Measurements from ENCODE around the gene HBG1. TPM values are rescaled to one million over a fixed set of nuclear protein-coding genes. Genes with fewer than 3 reads are reported as not detected.
"Not testable (repeated sequence)": the region's sequence is repeated elsewhere in the genome, so short reads cannot be mapped to it uniquely, and the experiment has no call there.

HBG1 gene
- total RNA-seq, 1 donor from 2014 or later = not detected

DNA sequence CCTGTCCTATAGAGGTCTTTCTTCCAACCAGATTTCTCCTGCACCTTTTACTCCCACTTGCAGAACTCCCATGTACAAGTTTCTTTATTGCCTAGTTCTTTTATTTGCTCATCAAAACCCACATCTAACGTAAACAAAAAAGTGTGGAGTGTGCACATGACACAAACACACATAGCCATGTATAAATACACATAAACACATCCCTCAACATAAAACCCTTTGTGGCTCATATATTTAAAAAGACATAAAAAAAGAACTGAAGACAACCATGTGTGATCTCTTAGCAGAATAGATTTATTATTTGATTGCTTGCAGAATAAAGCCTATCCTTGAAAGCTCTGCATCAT, 3.2 kb upstream of the HBG1 start:
- TF ChIP-seq, protein P1, sequence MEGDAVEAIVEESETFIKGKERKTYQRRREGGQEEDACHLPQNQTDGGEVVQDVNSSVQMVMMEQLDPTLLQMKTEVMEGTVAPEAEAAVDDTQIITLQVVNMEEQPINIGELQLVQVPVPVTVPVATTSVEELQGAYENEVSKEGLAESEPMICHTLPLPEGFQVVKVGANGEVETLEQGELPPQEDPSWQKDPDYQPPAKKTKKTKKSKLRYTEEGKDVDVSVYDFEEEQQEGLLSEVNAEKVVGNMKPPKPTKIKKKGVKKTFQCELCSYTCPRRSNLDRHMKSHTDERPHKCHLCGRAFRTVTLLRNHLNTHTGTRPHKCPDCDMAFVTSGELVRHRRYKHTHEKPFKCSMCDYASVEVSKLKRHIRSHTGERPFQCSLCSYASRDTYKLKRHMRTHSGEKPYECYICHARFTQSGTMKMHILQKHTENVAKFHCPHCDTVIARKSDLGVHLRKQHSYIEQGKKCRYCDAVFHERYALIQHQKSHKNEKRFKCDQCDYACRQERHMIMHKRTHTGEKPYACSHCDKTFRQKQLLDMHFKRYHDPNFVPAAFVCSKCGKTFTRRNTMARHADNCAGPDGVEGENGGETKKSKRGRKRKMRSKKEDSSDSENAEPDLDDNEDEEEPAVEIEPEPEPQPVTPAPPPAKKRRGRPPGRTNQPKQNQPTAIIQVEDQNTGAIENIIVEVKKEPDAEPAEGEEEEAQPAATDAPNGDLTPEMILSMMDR (IDR thresholded peaks at IDR 0.05) = no peak
- Histone ChIP-seq H3K4me1 (no peaks in the 10 kb centered on the region), H3K27me3 (no peaks in the 10 kb centered on the region), H3K27ac (no peak overlapping the region), H3K4me3 (no peak overlapping the region), H3K36me3 (no peaks in the 10 kb centered on the region), H3K9me3 (no peaks in the 10 kb centered on the region)
- intact Hi-C loops (cut with DNase I) = no loop called here
- DNase-seq (ENCODE audit: low spot score in 2 of 2) = no peak

DNA sequence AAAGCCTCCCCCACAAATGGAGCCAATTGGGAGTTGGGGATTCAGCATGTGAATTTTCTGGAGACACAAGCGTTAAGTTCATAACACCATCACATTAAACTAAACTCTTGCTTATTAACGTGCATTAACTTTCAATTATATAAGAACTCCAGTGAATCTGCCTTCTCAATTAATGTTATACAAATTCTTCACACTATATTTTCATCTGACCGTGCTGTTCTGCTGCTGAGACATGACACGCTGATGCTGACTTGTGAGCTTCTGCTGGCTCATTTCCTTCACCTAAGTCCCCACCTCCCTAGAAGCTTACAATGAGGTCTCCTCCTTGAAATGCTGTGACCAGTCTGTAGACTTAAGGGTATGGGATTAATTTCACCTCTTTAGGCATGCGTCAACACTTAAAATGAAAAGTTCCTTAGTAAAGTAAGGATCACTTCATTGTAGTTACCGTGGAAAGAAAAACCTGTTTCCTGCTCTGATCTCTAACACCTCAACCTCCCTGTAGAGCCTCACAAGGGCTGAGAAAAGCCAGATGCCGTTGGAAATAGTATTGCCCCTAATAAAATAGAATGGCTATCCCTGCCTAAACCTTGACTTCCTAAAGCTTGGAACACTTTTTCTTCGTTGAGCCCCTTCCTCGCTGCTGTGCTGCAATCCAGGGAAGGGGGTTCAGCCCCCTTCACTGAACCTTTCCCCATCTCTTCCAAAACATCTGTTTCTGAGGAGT, 2.7 kb upstream of the HBG1 start:
- intact Hi-C loops (cut with DNase I) = no loop called here
- DNase-seq (ENCODE audit: low spot score in 2 of 2) = no peak
- H3K27me3 ChIP-seq = no peaks in the 10 kb centered on the region
- TF ChIP-seq, protein P1 (IDR thresholded peaks at IDR 0.05) = no peak
- H3K4me1 ChIP-seq = no peaks in the 10 kb centered on the region
- H3K27ac ChIP-seq = no peak overlapping the region
- H3K36me3 ChIP-seq = no peaks in the 10 kb centered on the region
- no peaks in the 10 kb centered on the region for H3K9me3 ChIP-seq
- H3K4me3 ChIP-seq = no peak overlapping the region

DNA sequence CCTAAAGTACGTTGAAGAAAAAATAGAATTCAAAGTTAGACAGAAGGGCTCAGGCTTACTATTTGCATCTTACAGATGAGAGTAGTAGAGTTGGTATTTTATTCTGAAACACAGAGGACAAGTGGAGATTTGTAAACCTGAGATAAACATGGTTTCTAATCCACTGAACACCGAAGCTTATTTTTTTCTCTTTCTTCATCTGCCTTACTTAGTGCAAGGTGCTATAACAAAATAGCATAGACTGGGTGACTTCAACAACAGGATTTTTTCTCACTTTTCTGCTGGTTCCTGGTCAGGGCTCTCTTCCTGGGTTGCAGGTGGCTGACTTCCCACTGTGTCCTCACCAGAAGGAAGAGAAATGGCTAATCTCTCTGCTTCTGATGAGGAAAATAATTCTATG, 2.1 kb upstream of the HBG1 start:
- Histone ChIP-seq H3K4me3 (no peak overlapping the region), H3K36me3 (no peaks in the 10 kb centered on the region), H3K27me3 (no peaks in the 10 kb centered on the region), H3K9me3 (no peaks in the 10 kb centered on the region), H3K27ac (no peak overlapping the region), H3K4me1 (no peaks in the 10 kb centered on the region)
- TF ChIP-seq, protein P1 (IDR thresholded peaks at IDR 0.05) = no peak
- DNase-seq (ENCODE audit: low spot score in 2 of 2) = no peak
- intact Hi-C loops (cut with DNase I) = no loop called here

DNA sequence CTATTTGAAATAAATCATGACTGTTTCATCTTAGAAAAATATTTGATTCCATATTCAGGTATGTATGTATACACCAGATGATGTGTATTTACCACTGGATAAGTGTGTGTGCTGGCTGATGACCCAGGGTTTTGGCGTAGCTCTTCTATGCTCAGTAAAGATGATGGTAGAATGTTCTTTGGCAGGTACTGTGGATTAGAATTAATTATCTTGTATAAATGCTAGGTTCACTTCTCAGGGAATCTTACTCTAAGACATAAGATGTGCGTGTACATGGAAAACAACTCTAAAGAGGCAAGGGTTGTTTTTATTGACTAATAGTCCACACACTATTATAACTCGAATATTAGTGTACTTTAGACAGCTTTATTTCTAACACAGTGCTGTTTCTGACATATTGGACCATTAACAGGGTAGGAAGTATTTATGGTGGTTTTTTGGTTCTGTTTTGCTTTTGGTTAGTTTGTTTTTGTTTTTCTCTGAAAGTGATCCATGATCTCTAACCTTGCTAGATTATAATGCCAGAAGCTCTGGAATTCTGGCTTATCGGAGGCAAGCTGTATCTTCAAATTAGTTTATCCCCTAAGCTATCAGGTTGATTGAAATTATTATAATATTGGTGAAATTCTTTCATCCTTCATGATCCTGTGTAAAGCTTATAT, 1.0 kb upstream of the HBG1 start:
- DNase-seq (ENCODE audit: low spot score in 2 of 2) = no peak
- intact Hi-C loops (cut with DNase I) = no loop called here
- TF ChIP-seq, protein P1 (IDR thresholded peaks at IDR 0.05) = no peak
- H3K27me3 ChIP-seq = no peaks in the 10 kb centered on the region
- H3K36me3 ChIP-seq = no peaks in the 10 kb centered on the region
- no peaks in the 10 kb centered on the region for H3K9me3 ChIP-seq
- H3K27ac ChIP-seq = no peak overlapping the region
- no peaks in the 10 kb centered on the region for H3K4me1 ChIP-seq
- no peak overlapping the region for H3K4me3 ChIP-seq

DNA sequence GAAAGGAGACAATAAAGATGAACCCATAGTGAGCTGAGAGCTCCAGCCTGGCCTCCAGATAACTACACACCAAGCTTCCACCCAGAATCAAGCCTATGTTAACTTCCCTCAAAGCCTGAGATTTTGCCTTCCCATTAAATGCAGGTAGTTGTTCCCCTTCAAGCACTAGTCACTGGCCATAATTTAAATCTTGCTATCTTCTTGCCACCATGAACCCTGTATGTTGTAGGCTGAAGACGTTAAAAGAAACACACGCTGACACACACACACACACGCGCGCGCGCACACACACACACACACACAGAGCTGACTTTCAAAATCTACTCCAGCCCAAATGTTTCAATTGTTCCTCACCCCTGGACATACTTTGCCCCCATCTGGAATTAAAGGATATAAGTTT, 1.2 kb downstream of the HBG1 start:
- H3K4me1 ChIP-seq; intact Hi-C loops (cut with DNase I): not testable (repeated sequence)

DNA sequence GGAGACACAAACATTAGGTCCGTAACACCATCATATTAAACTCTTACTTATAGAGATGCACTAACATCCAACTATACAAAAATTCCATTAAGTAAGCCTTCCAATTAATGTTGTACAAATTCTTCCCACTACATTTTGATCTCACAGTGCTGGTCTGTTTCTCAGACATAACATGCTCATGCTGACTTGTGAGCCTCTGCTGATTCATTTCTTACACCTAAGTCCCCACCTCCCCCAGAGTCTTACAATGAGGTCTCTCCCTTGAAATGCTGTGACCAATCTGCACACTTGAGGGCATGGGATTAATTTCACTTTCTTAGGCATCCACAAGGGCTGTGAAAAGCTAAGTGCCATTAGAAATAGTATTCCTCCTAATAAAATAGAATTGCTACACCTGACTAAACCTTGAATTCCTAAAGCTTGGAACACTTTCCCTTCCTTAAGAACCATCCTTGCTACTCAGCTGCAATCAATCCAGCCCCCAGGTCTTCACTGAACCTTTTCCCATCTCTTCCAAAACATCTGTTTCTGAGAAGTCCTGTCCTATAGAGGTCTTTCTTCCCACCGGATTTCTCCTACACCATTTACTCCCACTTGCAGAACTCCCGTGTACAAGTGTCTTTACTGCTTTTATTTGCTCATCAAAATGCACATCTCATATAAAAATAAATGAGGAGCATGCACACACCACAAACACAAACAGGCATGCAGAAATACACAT, 2.0 kb downstream of the HBG1 start:
- Histone ChIP-seq H3K4me1 (no peaks in the 10 kb centered on the region), H3K9me3 (no peaks in the 10 kb centered on the region), H3K4me3 (no peak overlapping the region), H3K27me3 (no peaks in the 10 kb centered on the region), H3K36me3 (no peaks in the 10 kb centered on the region), H3K27ac (no peak overlapping the region)
- intact Hi-C loops (cut with DNase I) = no loop called here
- TF ChIP-seq, protein P1 (IDR thresholded peaks at IDR 0.05) = no peak
- DNase-seq (ENCODE audit: low spot score in 2 of 2) = no peak

More for the DNA sequence above, 1.2 kb downstream of the HBG1 start:
- H3K9me3 ChIP-seq; DNase-seq (ENCODE audit: low spot score in 2 of 2); H3K4me3 ChIP-seq; H3K36me3 ChIP-seq; H3K27ac ChIP-seq; H3K27me3 ChIP-seq: not testable (repeated sequence)
